OCI-LY3 (cell line): ENCODE data around the gene MINDY4.

Experiments
- H2AFZ ChIP-seq: fragments of 200-600, 300-600 bp; shearing (Covaris generic); 2 replicates; pipeline ENCODE4 v1.6.0; 2014; ENCODE audit warnings: antibody characterized with exemption, low read depth, low read length
- H3K27ac ChIP-seq: fragments of 200-600, 300-600 bp; sonication (generic); 2 replicates; pipeline ENCODE4 v1.5.1; 2014; ENCODE audit warnings: mild to moderate bottlenecking, low read length, moderate library complexity, mixed read lengths
- H3K27me3 ChIP-seq: fragments of 200-600, 300-600 bp; sonication (generic); 2 replicates; pipeline ENCODE4 v1.6.1; 2014; ENCODE audit warnings: low read depth, low read length, mixed read lengths
- H3K36me3 ChIP-seq: fragments of 200-600, 300-600 bp; sonication (generic); replicated peaks from 2 replicates; pipeline ENCODE3; 2014; ENCODE audit warnings: low read depth, low read length, mixed read lengths
- H3K4me1 ChIP-seq: fragments of 300-600, 200-600 bp; sonication (generic); 2 replicates; pipeline ENCODE4 v1.6.1; 2014; ENCODE audit warnings: low read length, mixed read lengths
- H3K4me2 ChIP-seq: fragments of 200-600, 300-600 bp; sonication (generic); 2 replicates; pipeline ENCODE4 v1.6.1; 2014; ENCODE audit warnings: low read length, mixed read lengths
- H3K4me3 ChIP-seq: fragments of 300-600, 200-600 bp; sonication (generic); 2 replicates; pipeline ENCODE4 v1.5.1; 2014; ENCODE audit warnings: antibody characterized with exemption, mild to moderate bottlenecking, low read length, moderate library complexity
- H3K79me2 ChIP-seq: fragments of 300-600, 200-600 bp; shearing (Covaris generic); 2 replicates; pipeline ENCODE4 v1.6.1; 2014; ENCODE audit warnings: mild to moderate bottlenecking, low read length, mixed read lengths
- H3K9ac ChIP-seq: fragments of 300-600, 200-600 bp; shearing (Covaris generic); 2 replicates; pipeline ENCODE4 v1.6.0; 2014; ENCODE audit warnings: mild to moderate bottlenecking, low read length, moderate library complexity
- H3K9me3 ChIP-seq: fragments of 200-600, 300-600 bp; shearing (Covaris generic); 2 replicates; pipeline ENCODE4 v1.6.1; 2014; ENCODE audit warnings: low read length, mixed read lengths; ENCODE audit not compliant: insufficient read depth
- H4K20me1 ChIP-seq: fragments of 200-600, 300-600 bp; sonication (generic); 2 replicates; pipeline ENCODE4 v1.6.1; 2016; ENCODE audit warnings: low read length, mixed read lengths; ENCODE audit not compliant: insufficient read depth
- EZH2phosphoT487 ChIP-seq: fragments of 200-600 bp; shearing (Covaris generic); IDR thresholded peaks from 2 replicates; pipeline ENCODE4 v1.6.1; 2018; ENCODE audit warnings: antibody characterized with exemption, mixed run types, low read depth
- TF ChIP-seq, protein P1 (sequence below): fragments of 200-600, 300-600 bp; sonication (generic); IDR thresholded peaks from 2 replicates; pipeline ENCODE4 v1.5.1; 2014; ENCODE audit warnings: antibody characterized with exemption, low read length, low read depth

The MINDY4 gene

DNA sequence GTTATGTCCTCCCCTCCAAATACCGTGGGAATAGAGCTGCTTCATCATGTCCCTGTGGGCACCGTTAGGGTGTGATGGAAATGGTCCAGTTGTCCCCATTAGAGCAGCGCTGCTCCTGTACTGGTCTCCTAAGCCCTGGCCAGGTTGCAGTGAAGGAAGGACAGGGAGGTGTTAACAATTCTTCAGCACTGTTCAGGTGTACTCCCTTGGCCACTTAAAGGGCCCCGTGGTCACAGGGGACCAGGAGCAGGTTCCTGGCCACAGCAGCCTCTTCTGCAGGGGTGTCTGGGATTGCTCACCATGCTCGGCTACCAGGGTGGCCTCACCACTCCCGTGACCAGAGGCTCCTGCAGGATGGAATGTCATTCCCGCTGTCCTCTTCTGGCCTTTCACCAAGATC lies 65.8 kb downstream of the MINDY4 start:
- H2AFZ ChIP-seq = no peak overlapping the region
- no peak overlapping the region for H3K9ac ChIP-seq
- H3K27ac ChIP-seq = no peak overlapping the region
- H3K4me2 ChIP-seq = no peak overlapping the region
- no peaks in the 10 kb centered on the region for H3K4me1 ChIP-seq
- no peaks in the 10 kb centered on the region for H4K20me1 ChIP-seq
- H3K27me3 ChIP-seq = no peaks in the 10 kb centered on the region
- peaks cover 13% of the 10 kb centered on the region for H3K36me3 ChIP-seq
- no peak overlapping the region for H3K4me3 ChIP-seq
- H3K79me2 ChIP-seq = no peaks in the 10 kb centered on the region
- H3K9me3 ChIP-seq = no peaks in the 10 kb centered on the region
- TF ChIP-seq EZH2phosphoT487 = no peak
- TF ChIP-seq, protein P1, sequence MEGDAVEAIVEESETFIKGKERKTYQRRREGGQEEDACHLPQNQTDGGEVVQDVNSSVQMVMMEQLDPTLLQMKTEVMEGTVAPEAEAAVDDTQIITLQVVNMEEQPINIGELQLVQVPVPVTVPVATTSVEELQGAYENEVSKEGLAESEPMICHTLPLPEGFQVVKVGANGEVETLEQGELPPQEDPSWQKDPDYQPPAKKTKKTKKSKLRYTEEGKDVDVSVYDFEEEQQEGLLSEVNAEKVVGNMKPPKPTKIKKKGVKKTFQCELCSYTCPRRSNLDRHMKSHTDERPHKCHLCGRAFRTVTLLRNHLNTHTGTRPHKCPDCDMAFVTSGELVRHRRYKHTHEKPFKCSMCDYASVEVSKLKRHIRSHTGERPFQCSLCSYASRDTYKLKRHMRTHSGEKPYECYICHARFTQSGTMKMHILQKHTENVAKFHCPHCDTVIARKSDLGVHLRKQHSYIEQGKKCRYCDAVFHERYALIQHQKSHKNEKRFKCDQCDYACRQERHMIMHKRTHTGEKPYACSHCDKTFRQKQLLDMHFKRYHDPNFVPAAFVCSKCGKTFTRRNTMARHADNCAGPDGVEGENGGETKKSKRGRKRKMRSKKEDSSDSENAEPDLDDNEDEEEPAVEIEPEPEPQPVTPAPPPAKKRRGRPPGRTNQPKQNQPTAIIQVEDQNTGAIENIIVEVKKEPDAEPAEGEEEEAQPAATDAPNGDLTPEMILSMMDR = no peak

- Histone ChIP-seq H4K20me1 (no peaks in the 10 kb centered on the region), H2AFZ (no peak overlapping the region), H3K79me2 (no peaks in the 10 kb centered on the region), H3K4me3 (no peak overlapping the region), H3K27ac (no peak overlapping the region), H3K27me3 (no peaks in the 10 kb centered on the region), H3K4me2 (no peak overlapping the region), H3K4me1 (no peaks in the 10 kb centered on the region), H3K9ac (no peak overlapping the region), H3K36me3 (peaks cover 9% of the 10 kb centered on the region), H3K9me3 (no peaks in the 10 kb centered on the region)
- TF ChIP-seq EZH2phosphoT487 = no peak
- TF ChIP-seq, protein P1 = no peak
Measured at GRCh38 chr7:30837581-30837980, 66.4 kb downstream of the MINDY4 start.

DNA sequence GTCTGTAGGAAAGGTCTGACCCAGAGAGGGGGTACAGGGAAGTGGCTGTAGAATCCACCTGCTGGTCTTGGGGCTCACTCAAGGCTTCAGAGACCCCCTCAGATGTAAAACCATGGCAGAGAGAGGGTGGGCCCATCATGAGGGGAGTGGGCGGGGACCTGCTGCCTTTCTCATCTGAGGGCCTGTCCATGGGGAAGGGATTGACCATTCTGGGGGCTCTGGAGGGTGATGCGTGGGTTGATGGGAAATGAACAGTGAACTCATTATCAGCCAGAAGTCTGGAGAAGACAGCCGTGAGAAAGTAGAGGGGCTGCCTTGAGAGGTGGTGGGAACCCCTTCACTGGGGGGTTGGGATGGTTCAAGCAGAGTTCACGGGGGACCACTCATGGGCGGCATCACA lies 66.8 kb downstream of the MINDY4 start:
- Histone ChIP-seq H3K27ac (no peak overlapping the region), H3K4me1 (no peaks in the 10 kb centered on the region), H3K9ac (no peak overlapping the region), H2AFZ (no peak overlapping the region), H3K4me3 (no peak overlapping the region), H3K4me2 (no peak overlapping the region), H3K27me3 (no peaks in the 10 kb centered on the region), H3K79me2 (no peaks in the 10 kb centered on the region), H3K9me3 (no peaks in the 10 kb centered on the region), H3K36me3 (peaks cover 5% of the 10 kb centered on the region), H4K20me1 (no peaks in the 10 kb centered on the region)
- TF ChIP-seq, protein P1 = no peak
- TF ChIP-seq EZH2phosphoT487 = no peak

GRCh38 chr7:30840141-30841024 lies 69.2 kb downstream of the MINDY4 start:
- H3K9me3 ChIP-seq = no peaks in the 10 kb centered on the region
- no peak overlapping the region for H3K9ac ChIP-seq
- no peak overlapping the region for H3K27ac ChIP-seq
- no peak overlapping the region for H3K4me2 ChIP-seq
- no peaks in the 10 kb centered on the region for H4K20me1 ChIP-seq
- no peak overlapping the region for H3K4me3 ChIP-seq
- no peaks in the 10 kb centered on the region for H3K4me1 ChIP-seq
- H3K79me2 ChIP-seq = no peaks in the 10 kb centered on the region
- TF ChIP-seq, protein P1 = no peak
- TF ChIP-seq EZH2phosphoT487 = no peak
- H3K27me3 ChIP-seq = no peaks in the 10 kb centered on the region
- H3K36me3 ChIP-seq = peaks cover 4% of the 10 kb centered on the region
- H2AFZ ChIP-seq = no peak overlapping the region
